Progenitor cell of endocrine pancreas (in vitro differentiated cells): Measurements from ENCODE around the gene GGTA1. TPM values are rescaled to one million over a fixed set of nuclear protein-coding genes. Genes with fewer than 3 reads are reported as not detected.

Experiments
- DNase-seq: peaks from one replicate; pipeline ENCODE4 v3.0.0; 2021; ENCODE audit warnings: low spot score; ENCODE audit not compliant: unreplicated experiment
- H3K27ac Mint-ChIP-seq: 2 replicates; pipeline ENCODE4 v1.8.0; 2021; ENCODE audit warnings: mild to moderate bottlenecking, moderate library complexity, mixed read lengths
- H3K27me3 Mint-ChIP-seq: 2 replicates; pipeline ENCODE4 v1.8.0; 2021; ENCODE audit warnings: mixed read lengths
- H3K36me3 Mint-ChIP-seq: 2 replicates; pipeline ENCODE4 v1.8.0; 2022; ENCODE audit warnings: mixed read lengths; ENCODE audit not compliant: insufficient read depth
- H3K4me1 Mint-ChIP-seq: 2 replicates; pipeline ENCODE4 v1.8.0; 2021; ENCODE audit warnings: low read depth, mixed read lengths
- H3K4me3 Mint-ChIP-seq: 2 replicates; pipeline ENCODE4 v1.8.0; 2021; ENCODE audit warnings: low read depth, mild to moderate bottlenecking, moderate library complexity, mixed read lengths
- H3K9me3 Mint-ChIP-seq: 2 replicates; pipeline ENCODE4 v1.8.0; 2021; ENCODE audit warnings: low read depth, mixed read lengths
- CTCF ChIP-seq: fragments of 200-600 bp; sonication (generic); IDR thresholded peaks from one replicate; pipeline ENCODE4 v1.5.0; 2021; ENCODE audit warnings: antibody characterized with exemption, mild to moderate bottlenecking; ENCODE audit not compliant: unreplicated experiment
- total RNA-seq: library from RNA; stranded (reverse); gene quantifications from 2 replicates; pipeline ENCODE4 v1.2.1, GENCODE V29; 2021

Gene GGTA1
- total RNA-seq, 1 donor from 2014 or later, result not detected

GRCh38 chr9:121491111-121491510 is 8.5 kb downstream of the GGTA1 start:
- Mint-ChIP-seq H3K4me1 (no peaks in the 10 kb centered on the region), H3K27me3 (peaks cover 24% of the 10 kb centered on the region), H3K4me3 (no peak overlapping the region), H3K9me3 (peaks cover 7% of the 10 kb centered on the region), H3K36me3 (no peaks in the 10 kb centered on the region), H3K27ac (no peak overlapping the region)
- DNase-seq, result no peak
- no peak for TF ChIP-seq CTCF

- Mint-ChIP-seq H3K9me3 (no peaks in the 10 kb centered on the region), H3K27me3 (peaks cover 25% of the 10 kb centered on the region), H3K27ac (no peak overlapping the region), H3K4me1 (no peaks in the 10 kb centered on the region), H3K4me3 (no peak overlapping the region), H3K36me3 (no peaks in the 10 kb centered on the region)
- TF ChIP-seq CTCF, result no peak
- DNase-seq, result no peak
Observed at GRCh38 chr9:121489344-121489743, 10.3 kb downstream of the GGTA1 start.

DNA sequence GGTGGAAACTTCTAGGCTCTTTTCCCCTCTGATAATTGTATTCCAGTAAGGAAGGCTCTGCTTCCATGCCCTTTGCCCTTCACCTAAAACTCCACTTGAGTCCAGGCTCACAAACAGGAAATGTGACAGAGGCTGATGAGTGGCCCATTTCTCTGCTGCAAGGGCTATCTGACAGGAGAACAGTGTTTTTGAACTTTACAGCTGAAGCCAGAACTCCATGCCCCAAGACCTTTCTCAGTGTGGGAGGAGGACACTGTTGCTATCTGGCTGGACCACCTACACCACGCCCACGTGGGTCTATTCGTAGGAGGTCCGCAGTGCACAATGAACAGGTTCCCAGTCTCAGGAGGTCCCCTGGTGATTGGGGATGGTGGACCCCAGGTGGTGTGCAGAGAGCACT is 13.6 kb downstream of the GGTA1 start:
- no peak for TF ChIP-seq CTCF
- Mint-ChIP-seq H3K27me3 (peaks cover 28% of the 10 kb centered on the region), H3K36me3 (no peaks in the 10 kb centered on the region), H3K4me1 (no peaks in the 10 kb centered on the region), H3K27ac (no peak overlapping the region), H3K4me3 (no peak overlapping the region), H3K9me3 (no peaks in the 10 kb centered on the region)
- DNase-seq, result no peak

GRCh38 chr9:121485623-121486022 is 14.0 kb downstream of the GGTA1 start:
- Mint-ChIP-seq H3K9me3 (no peaks in the 10 kb centered on the region), H3K4me3 (no peak overlapping the region), H3K36me3 (no peaks in the 10 kb centered on the region), H3K4me1 (no peaks in the 10 kb centered on the region), H3K27ac (no peak overlapping the region), H3K27me3 (peaks cover 28% of the 10 kb centered on the region)
- no peak for DNase-seq
- no peak for TF ChIP-seq CTCF

DNA sequence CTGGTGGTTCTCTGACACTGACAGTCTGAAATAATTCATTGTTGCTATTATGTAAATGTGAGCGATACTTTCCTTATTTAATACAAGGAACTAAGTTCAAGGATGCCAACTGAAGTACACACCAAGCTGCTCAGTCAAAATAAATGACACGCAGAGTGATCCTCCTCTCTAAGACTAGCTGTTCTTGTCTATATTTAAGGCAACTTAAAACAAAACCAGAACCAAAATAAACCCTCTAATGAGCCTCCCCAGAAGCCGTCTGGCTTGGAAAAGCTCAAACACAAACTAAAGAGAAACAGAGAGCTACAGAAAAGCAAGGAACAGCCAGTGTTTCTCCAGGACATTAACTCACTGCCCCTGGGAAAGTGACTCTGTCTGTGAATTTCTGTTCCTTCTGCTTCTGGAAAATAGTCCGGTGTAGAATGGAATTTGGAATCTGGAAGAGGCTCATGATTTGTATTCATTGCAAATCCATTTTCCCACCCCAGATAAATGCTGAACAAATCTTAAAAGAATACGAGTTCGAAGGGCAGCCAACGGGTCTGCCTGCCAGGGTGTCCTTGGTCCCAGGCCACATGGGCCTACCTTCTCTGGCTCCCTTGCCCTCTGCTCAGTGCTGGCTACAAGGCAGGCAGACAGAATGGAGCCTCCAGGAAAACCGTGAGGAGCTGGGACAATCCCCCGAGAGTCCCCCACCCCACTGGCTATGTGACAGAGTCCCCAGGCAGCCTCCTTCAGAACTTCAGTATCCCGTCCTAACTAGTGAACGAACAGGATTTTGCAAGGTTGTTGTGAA is 14.8 kb downstream of the GGTA1 start:
- H3K36me3 Mint-ChIP-seq, result no peaks in the 10 kb centered on the region
- no peak overlapping the region for H3K4me3 Mint-ChIP-seq
- no peaks in the 10 kb centered on the region for H3K9me3 Mint-ChIP-seq
- TF ChIP-seq CTCF, result no peak
- peaks cover 28% of the 10 kb centered on the region for H3K27me3 Mint-ChIP-seq
- DNase-seq, result no peak
- no peaks in the 10 kb centered on the region for H3K4me1 Mint-ChIP-seq
- H3K27ac Mint-ChIP-seq, result no peak overlapping the region
